H1 (cell line): ENCODE measurements around the gene DPPA5. TPM values are rescaled to one million over a fixed set of nuclear protein-coding genes. Genes with fewer than 3 reads are reported as not detected.

Experiments used
- CTCF ChIA-PET: fragments of 300-600 bp; sonication (Branson Sonifier 250); formaldehyde crosslinking; loops from one replicate; lab custom pipeline; 2021; ENCODE audit not compliant: partially characterized antibody; lab: Charles Lee
- POLR2A ChIA-PET: fragments of 300-600 bp; sonication (Branson Sonifier 250); formaldehyde crosslinking; loops from one replicate; lab custom pipeline; 2021; ENCODE audit warnings: inconsistent platforms; ENCODE audit not compliant: partially characterized antibody; lab: Charles Lee
- DNase-seq, 2 experiments: peaks; one replicate each; pipeline versions ENCODE4 v3.0.0 to v3.0.0-alpha.2; 2010 to 2022; ENCODE audit warnings: low spot score in 2 of 2, low read depth in 1 of 2, mixed read lengths in 1 of 2
- FAIRE-seq: peaks from 2 replicates; lab custom pipeline; 2011; peaks lifted over from hg19 to GRCh38; lab: Jason Lieb, UNC
- H2AFZ ChIP-seq: 2 replicates; pipeline ENCODE4 v1.8.1; 2012; ENCODE audit warnings: low read length, inconsistent platforms
- H2AK5ac ChIP-seq: 2 replicates; pipeline ENCODE4 v1.6.1; 2013; ENCODE audit warnings: low read depth, low read length
- H2BK120ac ChIP-seq: replicated peaks from 2 replicates; pipeline ENCODE3; 2013; ENCODE audit warnings: low read depth, low read length, inconsistent platforms
- H2BK12ac ChIP-seq: 2 replicates; pipeline ENCODE4 v1.6.1; 2013; ENCODE audit warnings: low read depth, low read length
- H2BK15ac ChIP-seq: 2 replicates; pipeline ENCODE4 v1.6.1; 2013; ENCODE audit warnings: low read length
- H2BK20ac ChIP-seq: 2 replicates; pipeline ENCODE4 v1.6.1; 2013; ENCODE audit warnings: low read length
- H2BK5ac ChIP-seq: 2 replicates; pipeline ENCODE4 v1.6.1; 2013; ENCODE audit warnings: low read depth, low read length
- H3K14ac ChIP-seq: 2 replicates; pipeline ENCODE4 v1.6.1; 2013; ENCODE audit warnings: inconsistent platforms; ENCODE audit not compliant: insufficient read length
- H3K18ac ChIP-seq: 2 replicates; pipeline ENCODE4 v1.6.1; 2013; ENCODE audit warnings: low read length; ENCODE audit errors: extremely low read depth
- H3K23ac ChIP-seq: 2 replicates; pipeline ENCODE4 v1.6.1; 2013; ENCODE audit warnings: inconsistent platforms; ENCODE audit not compliant: insufficient read length
- H3K23me2 ChIP-seq: 2 replicates; pipeline ENCODE4 v1.6.1; 2013; ENCODE audit warnings: low read depth, low read length
- H3K27ac ChIP-seq: 2 replicates; pipeline ENCODE4 v1.6.1; 2011; ENCODE audit warnings: low read depth, low read length, inconsistent platforms
- H3K27me3 ChIP-seq, 4 experiments: replicated peaks in 1 of 4; 1 replicate in 1 of 4; 2 replicates in 3 of 4; pipeline versions ENCODE4 v1.6.1 to v1.8.1; 2011 to 2013; ENCODE audit warnings: low read length in 3 of 4, mild to moderate bottlenecking in 3 of 4, inconsistent platforms in 2 of 4, mixed read lengths in 2 of 4, moderate library complexity in 1 of 4; ENCODE audit not compliant: control insufficient read depth in 3 of 4, insufficient read depth in 3 of 4; ENCODE audit errors: extremely low read depth in 1 of 4
- H3K36me3 ChIP-seq, 4 experiments: 2 replicates each; pipeline versions ENCODE4 v1.6.1 to v1.8.1; 2011 to 2013; ENCODE audit warnings: mild to moderate bottlenecking in 4 of 4, low read length in 3 of 4, moderate library complexity in 2 of 4, control low read depth in 1 of 4, inconsistent platforms in 1 of 4; ENCODE audit not compliant: insufficient read depth in 4 of 4, control insufficient read depth in 2 of 4
- H3K4ac ChIP-seq: replicated peaks from 2 replicates; pipeline ENCODE3; 2013; ENCODE audit warnings: low read length, low read depth, mixed read lengths, inconsistent platforms; ENCODE audit not compliant: insufficient read length
- H3K4me1 ChIP-seq, 4 experiments: replicated peaks in 1 of 4; 1 replicate in 1 of 4; 2 replicates in 3 of 4; pipeline versions ENCODE4 v1.6.1 to v1.8.1; 2011 to 2013; ENCODE audit warnings: low read length in 3 of 4, inconsistent platforms in 2 of 4, mixed read lengths in 1 of 4; ENCODE audit not compliant: insufficient read depth in 4 of 4, control insufficient read depth in 3 of 4
- H3K4me2 ChIP-seq, 2 experiments: 2 replicates each; pipeline versions ENCODE4 v1.6.1 to v1.8.1; 2011 to 2013; ENCODE audit warnings: low read depth in 2 of 2, low read length in 2 of 2, control low read depth in 1 of 2, inconsistent platforms in 1 of 2, mild to moderate bottlenecking in 1 of 2; ENCODE audit not compliant: insufficient read depth in 1 of 2
- H3K4me3 ChIP-seq, 4 experiments: fragments of 200-600, 300-600 bp in 1 of 4; sonication (generic), shearing (Covaris generic), sonication (Bioruptor Twin) in 1 of 4; 2 replicates each; pipeline versions ENCODE4 v1.5.1 to v1.8.1; 2011 to 2016; ENCODE audit warnings: low read length in 4 of 4, low read depth in 3 of 4, control low read depth in 2 of 4, inconsistent platforms in 2 of 4, mild to moderate bottlenecking in 2 of 4, mixed read lengths in 1 of 4, moderate library complexity in 1 of 4; ENCODE audit not compliant: insufficient read depth in 2 of 4; ENCODE audit errors: extremely low read depth in 1 of 4
- H3K56ac ChIP-seq: replicated peaks from 2 replicates; pipeline ENCODE3; 2013; ENCODE audit warnings: low read depth, mild to moderate bottlenecking, mixed read lengths, low read length, inconsistent platforms; ENCODE audit not compliant: insufficient read length
- H3K79me1 ChIP-seq: 2 replicates; pipeline ENCODE4 v1.6.1; 2013; ENCODE audit warnings: low read depth, low read length, control low read depth
- H3K79me2 ChIP-seq, 2 experiments: 2 replicates each; pipeline versions ENCODE4 v1.6.1 to v1.8.1; 2012 to 2013; ENCODE audit warnings: low read length in 2 of 2, mild to moderate bottlenecking in 2 of 2, inconsistent platforms in 1 of 2; ENCODE audit not compliant: insufficient read depth in 2 of 2, control insufficient read depth in 1 of 2
- H3K9ac ChIP-seq, 4 experiments: replicated peaks in 1 of 4; 1 replicate in 1 of 4; 2 replicates in 3 of 4; pipeline versions ENCODE4 v1.6.1 to v1.8.1; 2011 to 2013; ENCODE audit warnings: low read depth in 3 of 4, low read length in 3 of 4, control low read depth in 2 of 4, mild to moderate bottlenecking in 2 of 4, moderate library complexity in 2 of 4, inconsistent platforms in 1 of 4; ENCODE audit errors: extremely low read depth in 1 of 4
- H3K9me3 ChIP-seq, 2 experiments: 2 replicates each; pipeline versions ENCODE4 v1.6.1 to v1.8.1; 2012 to 2013; ENCODE audit warnings: mild to moderate bottlenecking in 2 of 2, moderate library complexity in 2 of 2, control low read depth in 1 of 2, inconsistent platforms in 1 of 2, low read depth in 1 of 2, low read length in 1 of 2, mixed read lengths in 1 of 2; ENCODE audit not compliant: insufficient read depth in 2 of 2
- H4K20me1 ChIP-seq, 2 experiments: replicated peaks in 1 of 2; 2 replicates each; pipeline versions ENCODE3 to v1.8.1; 2011 to 2013; ENCODE audit warnings: inconsistent platforms in 2 of 2, low read length in 2 of 2, mild to moderate bottlenecking in 1 of 2; ENCODE audit not compliant: insufficient read depth in 2 of 2, control insufficient read depth in 1 of 2
- H4K5ac ChIP-seq: 2 replicates; pipeline ENCODE4 v1.6.1; 2013; ENCODE audit warnings: low read length, low read depth, mixed read lengths, inconsistent platforms; ENCODE audit not compliant: insufficient read length
- H4K8ac ChIP-seq: 2 replicates; pipeline ENCODE4 v1.8.0; 2013; ENCODE audit warnings: mild to moderate bottlenecking, moderate library complexity, low read length, inconsistent platforms; ENCODE audit not compliant: insufficient read depth; ENCODE audit errors: extremely low read depth
- H4K91ac ChIP-seq: replicated peaks from 2 replicates; pipeline ENCODE3; 2013; ENCODE audit warnings: low read length, mixed read lengths, inconsistent platforms; ENCODE audit not compliant: insufficient read length
- BCL11A ChIP-seq, 2 experiments: IDR thresholded peaks; one replicate each; pipeline ENCODE4 v1.6.1; 2011; ENCODE audit warnings: low read depth in 2 of 2, low read length in 2 of 2, mild to moderate bottlenecking in 2 of 2
- WGBS, 2 experiments: shearing (Covaris generic) in 1 of 2; methylation state at CpG; one replicate each; pipeline versions ENCODE4 v1.1.6 to v1.1.7; 2013 to 2015; ENCODE audit warnings: low lambda C conversion rate in 2 of 2, mixed read lengths in 2 of 2, inconsistent platforms in 1 of 2, low coverage in 1 of 2, missing lambda C conversion rate in 1 of 2; ENCODE audit not compliant: insufficient replicate concordance in 2 of 2, insufficient coverage in 1 of 2, insufficient read length in 1 of 2; ENCODE audit errors: extremely low coverage in 1 of 2, missing lambda C conversion rate in 1 of 2; 5-methylcytosine and 5-hydroxymethylcytosine counted together
- polyA plus RNA-seq, 7 experiments: library from polyadenylated mRNA; depleted of rRNA in 3 of 7; stranded (reverse) in 5 of 7; unstranded in 2 of 7; fragments of >200 nt in 5 of 7; fragments of 200-250 nt in 2 of 7; gene quantifications; 1 replicate in 5 of 7; 2 replicates in 1 of 7; 4 replicates in 1 of 7; pipeline versions ENCODE4 v1.2.1 to v1.2.3, GENCODE V29; 2011 to 2013; ENCODE audit warnings: missing spikeins in 2 of 7, mixed read lengths in 2 of 7
- total RNA-seq: library from RNA; stranded (reverse); fragmentation: NEBNext Ultra II Directional; extraction: Animal tissue kit (Norgen Biotek cat#: 25700); gene quantifications from 2 replicates; pipeline ENCODE4 v1.2.1, GENCODE V29; 2021

Gene DPPA5
- total and polyA plus RNA-seq, 2 of the 8 experiments (the other 6 are each of a cell fraction or from before 2014, with no cell fraction given) = 2.0 to 2.9 TPM

DNA sequence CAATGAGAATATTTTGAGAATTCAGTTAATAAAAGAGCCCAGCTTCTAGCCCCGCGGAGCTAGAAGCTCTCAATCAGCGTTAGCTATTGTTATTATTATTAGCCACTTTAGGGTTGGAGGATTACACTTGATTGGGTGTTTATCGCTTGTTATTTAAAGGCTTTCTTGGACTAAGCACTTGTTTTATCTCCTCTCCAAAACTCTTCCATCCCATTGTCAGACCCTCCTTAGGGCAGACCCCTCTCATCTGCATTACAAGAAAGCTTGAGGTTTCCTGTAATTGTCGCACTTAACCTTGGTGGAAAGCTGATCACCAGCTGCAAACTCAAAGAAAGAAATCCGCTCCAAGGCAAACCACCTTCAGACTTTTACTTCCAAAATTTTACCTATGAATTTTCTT lies 4.8 kb downstream of the DPPA5 start:
- Histone ChIP-seq H4K91ac (no peak overlapping the region), H2BK120ac (no peak overlapping the region), H3K14ac (no peak overlapping the region), H3K27ac (0 out of 2 replicates have a peak overlapping the region, but pooled peaks have one; percentile 37), H3K9ac (no peak overlapping the region), H2BK20ac (no peak overlapping the region), H3K4me3 (peak overlapping the region in 1 of 4 experiments; percentile 39; a peak in 2 of 8 replicates), H4K5ac (no peak overlapping the region), H3K4me1 (peaks cover 8 to 22% (median 15%) of the 10 kb centered on the region in 4 experiments), H2AFZ (no peak overlapping the region), H3K23ac (no peak overlapping the region), H3K79me2 (no peaks in the 10 kb centered on the region), H3K23me2 (no peaks in the 10 kb centered on the region), H3K4me2 (peak overlapping the region; percentile 44 to 47; a peak in 2 of 4 replicates), H3K18ac (no peak overlapping the region), H2BK15ac (no peak overlapping the region), H2AK5ac (no peak overlapping the region), H3K36me3 (no peaks in the 10 kb centered on the region), H3K27me3 (no peaks in the 10 kb centered on the region; a peak in 1 of 7 replicates), H4K20me1 (no peaks in the 10 kb centered on the region), H3K4ac (no peak overlapping the region), H4K8ac (no peak overlapping the region), H3K9me3 (peaks cover 0 to 9% of the 10 kb centered on the region in 2 experiments; a peak in 1 of 4 replicates), H2BK5ac (no peak overlapping the region), H3K56ac (no peak overlapping the region), H2BK12ac (no peak overlapping the region; the same call in 1 of the 2 replicates), H3K79me1 (no peaks in the 10 kb centered on the region)
- 1% methylated on average over 6 of the region's 6 CpGs; no CpG with 5 or more reads in 1 of the 2 experiments for WGBS, 2 experiments
- CTCF ChIA-PET = interaction anchor here (0.6 to 1.0 kb wide), 4 partner anchors 21 to 29 kb away, joined by 3 to 4 read pairs (median 3); no protein-coding TSS in a partner anchor
- DNase-seq (peak in 1 of 2 experiments; percentile 78), FAIRE-seq (peak; percentile 99)
- POLR2A ChIA-PET = interaction anchor here (0.9 to 2.9 kb wide), 11 partner anchors 10 to 304 kb away, joined by 3 to 15 read pairs (median 4); partner anchors contain the start of genes KHDC1, MTO1 and SLC17A5
- peak; percentile 5 to 72 for TF ChIP-seq BCL11A (IDR thresholded peaks at IDR 0.05; ENCODE audit: low read depth in 2 of 2, low read length in 2 of 2)
